ENCODE measurements around the gene TNFRSF4. TPM values are rescaled to one million over a fixed set of nuclear protein-coding genes. Genes with fewer than 3 reads are reported as not detected.

Gene TNFRSF4
- total RNA-seq, 1 experiment from 2014 or later, result 0.62 TPM

- DNase-seq (ENCODE audit: low read depth, low spot score) (no peak), ATAC-seq (no peak)
- no peak for TF ChIP-seq POLR2AphosphoS5 (IDR thresholded peaks at IDR 0.05; ENCODE audit: low read depth, low read length)
- no peak for TF ChIP-seq REST (IDR thresholded peaks at IDR 0.05; ENCODE audit: insufficient read depth in 1 of 2, low read depth in 2 of 2, low read length in 1 of 2)
- no peak for TF ChIP-seq SIN3A (IDR thresholded peaks at IDR 0.05; ENCODE audit: borderline replicate concordance, insufficient read depth, low read depth, low read length)
- TF ChIP-seq, protein P1, sequence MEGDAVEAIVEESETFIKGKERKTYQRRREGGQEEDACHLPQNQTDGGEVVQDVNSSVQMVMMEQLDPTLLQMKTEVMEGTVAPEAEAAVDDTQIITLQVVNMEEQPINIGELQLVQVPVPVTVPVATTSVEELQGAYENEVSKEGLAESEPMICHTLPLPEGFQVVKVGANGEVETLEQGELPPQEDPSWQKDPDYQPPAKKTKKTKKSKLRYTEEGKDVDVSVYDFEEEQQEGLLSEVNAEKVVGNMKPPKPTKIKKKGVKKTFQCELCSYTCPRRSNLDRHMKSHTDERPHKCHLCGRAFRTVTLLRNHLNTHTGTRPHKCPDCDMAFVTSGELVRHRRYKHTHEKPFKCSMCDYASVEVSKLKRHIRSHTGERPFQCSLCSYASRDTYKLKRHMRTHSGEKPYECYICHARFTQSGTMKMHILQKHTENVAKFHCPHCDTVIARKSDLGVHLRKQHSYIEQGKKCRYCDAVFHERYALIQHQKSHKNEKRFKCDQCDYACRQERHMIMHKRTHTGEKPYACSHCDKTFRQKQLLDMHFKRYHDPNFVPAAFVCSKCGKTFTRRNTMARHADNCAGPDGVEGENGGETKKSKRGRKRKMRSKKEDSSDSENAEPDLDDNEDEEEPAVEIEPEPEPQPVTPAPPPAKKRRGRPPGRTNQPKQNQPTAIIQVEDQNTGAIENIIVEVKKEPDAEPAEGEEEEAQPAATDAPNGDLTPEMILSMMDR (IDR thresholded peaks at IDR 0.05), result no peak
- TF ChIP-seq TCF7L2 (IDR thresholded peaks at IDR 0.05; ENCODE audit: low read depth, low read length), result no peak
- BruUV-seq (replicated peaks), result no TSS peak
- Histone ChIP-seq H3K4me1 (ENCODE audit: control insufficient read depth, insufficient read depth, low read length) (no peaks in the 10 kb centered on the region), H3K27me3 (ENCODE audit: control insufficient read depth, insufficient read depth, low read length) (no peaks in the 10 kb centered on the region), H3K9me3 (ENCODE audit: control insufficient read depth, insufficient read depth, low read depth, low read length) (no peaks in the 10 kb centered on the region), H3K4me3 (ENCODE audit: low read depth in 2 of 2, low read length in 2 of 2) (no peak overlapping the region), H3K27ac (ENCODE audit: low read length) (no peak overlapping the region), H3K36me3 (ENCODE audit: control insufficient read depth, insufficient read depth, low read length) (no peaks in the 10 kb centered on the region)
- intact Hi-C loops (cut with micrococcal nuclease; ENCODE audit: unreplicated experiment) (loop anchor here (10.0 kb wide), 1 partner anchor 58 kb away; no protein-coding TSS in a partner anchor), in situ Hi-C loops (cut with HindIII; ENCODE audit: low pct_unique_long_range_greater_than_20kb, low sequenced_read_pairs) (no loop called here)
- CTCF ChIA-PET, result interaction anchor here (0.5 to 0.6 kb wide), 2 partner anchors 24 to 198 kb away, joined by 4 to 9 read pairs; no protein-coding TSS in a partner anchor
- POLR2A ChIA-PET, result no interaction called here
Observed at GRCh38 chr1:1182491-1183220, 31.3 kb downstream of the TNFRSF4 start.

DNA sequence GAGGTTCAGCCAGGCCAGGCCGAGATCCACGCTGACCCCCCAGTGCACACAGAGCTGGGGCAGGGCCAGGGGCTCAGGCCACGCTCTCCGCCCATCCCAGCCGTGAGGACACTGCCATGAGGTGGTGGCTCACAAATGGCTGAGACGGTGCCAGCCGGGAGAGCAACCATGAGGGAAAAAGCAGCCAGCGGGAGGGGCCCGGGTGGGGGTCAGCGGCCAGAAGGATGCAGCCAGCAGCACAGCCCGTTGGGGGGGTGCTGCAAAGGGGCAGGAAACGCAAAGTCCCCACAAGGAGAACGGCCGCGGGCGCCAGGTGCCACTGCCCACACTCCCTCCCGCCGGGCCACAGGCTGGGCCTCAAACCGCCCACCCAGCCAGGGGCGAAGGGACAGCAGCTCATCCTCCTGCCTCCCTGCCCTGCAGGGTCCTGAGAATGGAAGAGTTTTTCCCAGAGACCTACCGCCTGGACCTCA lies 32.0 kb downstream of the TNFRSF4 start:
- Histone ChIP-seq H3K36me3 (ENCODE audit: control insufficient read depth, insufficient read depth, low read length) (no peaks in the 10 kb centered on the region), H3K4me3 (ENCODE audit: low read depth in 2 of 2, low read length in 2 of 2) (no peak overlapping the region), H3K27ac (ENCODE audit: low read length) (no peak overlapping the region), H3K4me1 (ENCODE audit: control insufficient read depth, insufficient read depth, low read length) (no peaks in the 10 kb centered on the region), H3K27me3 (ENCODE audit: control insufficient read depth, insufficient read depth, low read length) (no peaks in the 10 kb centered on the region), H3K9me3 (ENCODE audit: control insufficient read depth, insufficient read depth, low read depth, low read length) (no peaks in the 10 kb centered on the region)
- intact Hi-C loops (cut with micrococcal nuclease; ENCODE audit: unreplicated experiment) (loop anchor here (10.0 kb wide), 1 partner anchor 57 kb away; no protein-coding TSS in a partner anchor), in situ Hi-C loops (cut with HindIII; ENCODE audit: low pct_unique_long_range_greater_than_20kb, low sequenced_read_pairs) (no loop called here)
- no TSS peak for BruUV-seq (replicated peaks)
- ChIA-PET CTCF (interaction anchor here (0.5 kb wide), 1 partner anchor 173 kb away, joined by 3 read pairs; no protein-coding TSS in a partner anchor), POLR2A (no interaction called here)
- DNase-seq (ENCODE audit: low read depth, low spot score), result no peak
- no peak for ATAC-seq
- TF ChIP-seq SIN3A (IDR thresholded peaks at IDR 0.05; ENCODE audit: borderline replicate concordance, insufficient read depth, low read depth, low read length), result no peak
- no peak for TF ChIP-seq REST (IDR thresholded peaks at IDR 0.05; ENCODE audit: insufficient read depth in 1 of 2, low read depth in 2 of 2, low read length in 1 of 2)
- TF ChIP-seq POLR2AphosphoS5 (IDR thresholded peaks at IDR 0.05; ENCODE audit: low read depth, low read length), result no peak
- no peak for TF ChIP-seq TCF7L2 (IDR thresholded peaks at IDR 0.05; ENCODE audit: low read depth, low read length)
- TF ChIP-seq, protein P1 (IDR thresholded peaks at IDR 0.05), result no peak

Data from Panc1 (cell line).